ENCODE results near the gene HSD11B1. TPM values are rescaled to one million over a fixed set of nuclear protein-coding genes. Genes with fewer than 3 reads are reported as not detected.
A peak's percentile ranks its signal among the peaks of the same experiment; 100 is the strongest.

HSD11B1 gene
- total RNA-seq, 1 donor from 2014 or later = 1.6 TPM

DNA sequence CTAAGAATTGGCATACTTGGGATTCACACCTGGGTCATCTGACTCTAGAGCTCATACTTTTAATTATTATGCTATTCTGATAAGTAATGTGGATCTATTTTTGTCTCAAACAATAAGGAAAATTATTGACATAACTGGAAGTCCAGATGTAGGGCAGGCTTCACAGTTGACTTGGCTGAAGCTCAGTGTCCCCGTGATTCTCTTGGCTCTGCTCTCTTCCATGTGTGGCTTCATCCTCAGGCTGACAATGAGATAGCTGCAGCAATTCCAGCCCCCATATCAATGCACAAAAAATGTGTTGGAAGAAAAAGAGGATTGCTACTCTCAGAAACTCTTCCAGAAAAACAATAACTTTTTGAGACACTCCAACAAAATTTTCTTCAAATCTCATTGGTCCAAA is 23.8 kb downstream of the HSD11B1 start:
- no peak for DNase-seq

DNA sequence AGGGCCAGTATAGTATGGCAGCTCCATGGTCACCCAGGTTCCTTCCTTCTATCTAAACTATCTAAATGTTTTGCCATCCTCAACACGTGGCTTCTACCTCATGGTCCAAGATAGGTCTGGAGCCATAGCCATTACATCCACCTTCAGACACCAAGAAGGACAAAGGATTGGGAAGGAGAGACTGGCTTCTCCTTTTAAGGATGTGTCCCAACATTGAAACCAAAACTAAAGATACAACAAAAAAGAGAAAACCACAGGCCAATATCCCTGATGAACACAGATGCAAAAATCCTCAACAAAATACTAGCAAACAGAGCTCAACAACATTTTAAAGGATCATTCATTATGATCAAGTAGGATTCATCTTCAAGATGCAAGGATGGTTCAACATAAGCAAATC is 24.8 kb downstream of the HSD11B1 start:
- no peak for DNase-seq

DNA sequence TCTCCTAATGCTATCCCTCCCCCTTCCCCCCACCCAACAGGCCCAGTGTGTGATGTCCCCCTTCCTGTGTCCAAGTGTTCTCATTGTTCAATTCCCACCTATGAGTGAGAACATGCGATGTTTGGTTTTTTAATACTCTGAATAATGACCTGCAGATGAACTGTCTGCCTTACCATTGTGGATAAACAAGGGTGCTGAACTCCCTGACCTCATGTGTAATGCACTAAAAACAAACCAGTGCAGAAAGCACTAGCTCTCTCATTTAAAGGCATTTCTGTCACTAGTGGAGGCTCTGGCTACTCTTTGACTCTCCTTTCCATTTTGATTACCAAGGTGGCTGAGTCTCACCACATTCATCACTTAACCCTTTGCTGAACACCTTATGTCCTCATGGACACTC is 28.1 kb downstream of the HSD11B1 start:
- DNase-seq = no peak

DNA sequence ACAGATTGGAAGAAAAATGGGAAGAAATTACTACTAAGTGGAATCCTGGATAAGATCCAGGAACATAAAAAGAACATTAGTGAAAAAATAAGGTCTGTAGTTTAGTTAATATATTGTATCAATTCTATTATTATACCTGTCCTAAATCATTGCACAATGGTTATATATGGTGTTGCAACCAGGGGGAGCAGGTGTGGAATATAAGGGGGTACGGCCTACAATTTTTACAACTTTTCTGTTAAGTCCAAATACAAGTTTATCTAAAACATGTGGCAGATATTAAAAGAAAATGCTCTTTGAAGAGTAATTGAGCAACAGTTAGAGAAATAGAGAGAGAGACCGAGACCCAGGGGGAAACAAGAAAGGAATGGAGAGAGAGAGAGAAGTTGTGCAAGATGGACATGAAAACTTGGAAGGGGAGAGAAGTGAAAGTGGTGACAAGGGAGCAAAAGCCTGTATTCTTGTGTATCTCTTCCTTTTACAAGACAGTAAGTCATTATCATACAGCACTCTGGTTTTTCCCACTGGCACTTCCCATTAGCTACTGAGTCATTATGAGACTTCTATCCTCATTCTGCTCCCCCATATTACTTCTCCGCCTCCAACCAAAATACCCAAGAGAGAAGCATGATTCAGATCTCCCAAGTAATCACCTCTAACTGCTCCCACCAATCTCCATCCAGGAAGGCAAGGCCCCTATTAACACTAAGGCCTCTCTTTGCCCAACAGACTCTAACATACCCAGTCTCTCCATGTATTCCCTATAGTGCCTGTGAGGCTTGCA is 29.0 kb downstream of the HSD11B1 start:
- no peak for DNase-seq

DNA sequence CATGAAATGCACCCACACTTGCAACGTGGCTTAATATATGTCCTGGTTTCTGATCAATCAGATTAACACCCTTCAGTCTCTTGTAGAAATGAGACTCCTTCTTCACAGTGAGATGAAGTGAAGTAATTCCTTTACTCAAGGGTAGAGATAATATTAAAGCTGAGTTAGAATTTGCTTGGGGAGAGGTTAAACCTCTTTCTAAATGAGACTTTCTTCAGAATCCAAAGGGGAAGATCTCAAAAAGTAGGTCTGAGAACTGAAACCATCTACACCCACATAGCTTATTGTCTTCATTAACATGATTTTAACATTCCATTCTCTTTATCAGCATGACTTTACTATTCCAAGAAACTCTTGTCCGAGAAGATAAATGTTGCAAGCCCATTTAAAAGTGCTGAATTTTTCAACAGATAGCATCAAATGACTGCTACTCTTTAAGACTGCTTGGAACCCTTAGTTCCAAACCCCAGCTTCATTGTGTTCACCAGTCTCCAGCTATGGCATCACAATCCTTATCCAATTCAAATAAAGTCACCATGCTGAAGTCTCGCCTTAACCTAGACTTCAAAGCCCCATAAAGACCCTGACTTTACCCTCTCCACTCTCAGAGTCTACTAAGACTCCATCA is 32.0 kb downstream of the HSD11B1 start:
- no peak for DNase-seq

DNA sequence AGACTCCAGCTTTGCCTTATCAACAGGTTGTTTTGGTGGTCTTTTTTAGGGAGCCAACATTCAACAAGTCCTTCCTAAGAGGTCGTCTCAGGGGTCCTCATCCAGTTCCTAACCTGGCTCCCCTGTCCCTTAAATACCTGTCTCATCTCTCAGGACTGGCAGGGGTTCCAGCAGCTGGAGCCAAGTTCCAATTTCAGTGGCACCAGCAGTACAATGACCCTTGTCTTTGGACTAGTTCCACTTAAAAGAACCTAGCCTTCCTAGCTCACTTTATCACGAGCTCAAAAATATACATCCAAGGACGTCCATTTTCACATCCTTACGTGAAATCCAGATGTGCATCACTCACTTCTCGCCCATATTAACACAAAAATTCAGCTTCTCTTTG is 32.5 kb downstream of the HSD11B1 start:
- no peak for DNase-seq

DNA sequence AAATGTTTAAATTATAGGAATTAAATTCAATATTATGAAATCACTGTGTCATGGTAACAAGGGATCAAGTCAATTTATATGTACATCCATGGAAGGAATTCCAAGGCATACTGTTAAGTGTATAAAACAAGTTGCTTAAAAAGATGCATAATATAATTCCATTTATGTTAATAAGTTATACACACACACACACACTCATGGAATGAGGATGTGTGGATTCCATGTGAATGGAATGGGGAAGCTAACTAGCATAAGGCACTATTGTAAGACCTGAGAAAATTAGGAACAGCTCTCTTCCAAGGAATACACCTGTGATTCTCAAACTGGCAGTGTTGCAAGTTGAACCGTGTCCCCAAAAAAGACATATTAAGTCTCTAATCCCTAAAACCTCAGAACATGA is 33.6 kb downstream of the HSD11B1 start:
- DNase-seq = no peak

DNA sequence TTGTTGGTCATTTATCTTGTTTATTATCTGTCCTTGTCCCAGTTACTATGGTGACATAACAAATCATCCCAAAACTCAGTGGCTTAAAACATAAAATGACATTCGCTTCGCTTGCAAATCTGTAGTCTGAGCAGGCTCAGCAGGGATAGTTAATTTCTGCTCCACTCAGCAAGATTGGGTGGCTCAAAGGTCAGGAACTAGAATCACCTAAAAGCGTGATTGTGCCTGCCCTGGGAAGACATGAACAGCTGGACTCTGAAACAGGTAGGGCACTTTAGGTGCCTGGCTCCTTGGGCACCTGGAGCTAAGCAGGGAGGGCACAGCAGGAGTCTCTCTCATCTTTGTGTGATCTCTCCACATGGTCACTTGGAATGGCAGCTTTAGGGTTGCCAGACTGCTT is 36.5 kb downstream of the HSD11B1 start:
- DNase-seq = no peak

DNA sequence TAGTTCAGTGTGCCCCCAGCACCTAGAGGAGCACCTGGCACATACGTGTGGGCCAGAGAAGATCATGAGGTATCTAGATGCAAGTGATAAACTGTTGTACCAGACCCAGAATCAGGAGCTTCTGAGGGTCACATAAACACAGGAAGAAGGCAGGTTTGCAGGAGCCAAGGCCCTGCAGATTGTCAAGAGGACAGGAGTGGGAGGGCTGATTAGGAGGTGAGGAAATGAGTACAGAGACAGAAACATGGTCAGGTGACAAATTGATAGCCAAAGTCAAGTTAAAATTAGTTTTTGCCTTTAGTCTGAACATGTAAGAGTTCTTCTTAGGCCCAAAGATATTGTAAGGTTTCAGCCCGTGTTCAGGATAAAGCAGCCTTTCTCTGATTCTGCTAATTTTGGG is 37.2 kb downstream of the HSD11B1 start:
- DNase-seq = no peak

DNA sequence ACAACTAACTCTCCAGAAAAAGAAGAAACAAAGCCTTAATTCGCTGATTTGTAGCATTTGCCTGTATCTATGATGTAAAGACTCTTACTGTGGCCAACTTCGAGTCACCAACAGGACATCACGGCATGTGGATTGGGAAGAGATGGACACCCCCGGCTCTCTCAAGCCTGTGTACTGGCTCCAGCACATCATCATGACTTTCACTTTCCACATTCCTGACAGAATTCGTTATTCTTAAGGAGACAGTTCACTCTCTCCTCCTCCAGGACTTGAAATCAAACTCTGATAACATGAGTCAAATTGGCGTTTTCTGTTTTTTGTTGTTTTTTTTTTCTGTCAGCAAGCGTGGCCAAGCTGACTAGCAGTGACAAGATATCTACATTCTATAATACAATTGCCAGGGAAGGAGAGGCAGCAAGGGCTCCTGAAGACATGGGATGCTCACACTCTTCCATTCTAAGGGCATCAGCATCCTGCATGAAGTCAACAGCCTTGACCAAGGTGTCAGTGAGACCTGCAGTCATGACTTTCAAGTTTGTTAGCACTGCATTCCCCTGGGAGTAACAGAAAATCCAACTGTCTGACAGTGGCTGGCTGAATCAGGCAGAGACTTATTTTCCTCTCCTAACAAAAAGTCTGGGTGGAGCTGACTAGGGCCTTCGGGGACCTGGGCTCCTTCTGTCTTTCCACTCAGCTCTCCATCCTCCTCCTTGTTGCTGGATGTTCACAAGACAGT is 37.9 kb downstream of the HSD11B1 start:
- no peak for DNase-seq

DNA sequence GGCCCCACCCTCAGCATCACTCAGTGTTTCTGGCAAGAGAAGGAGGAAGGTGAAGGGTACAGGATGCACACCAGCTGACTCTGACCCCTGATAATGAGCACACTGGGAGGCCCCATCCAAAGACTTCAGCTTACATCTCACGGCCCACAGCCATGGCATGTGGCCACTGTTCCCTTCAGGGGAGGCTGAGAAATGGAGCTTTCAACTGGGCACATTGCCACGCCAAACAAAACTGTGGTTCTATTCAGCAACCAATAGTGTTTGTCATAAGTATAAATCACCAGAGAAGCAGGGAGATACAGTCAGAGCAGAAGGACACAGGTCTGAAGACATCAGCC is 38.5 kb downstream of the HSD11B1 start:
- no peak for DNase-seq

DNA sequence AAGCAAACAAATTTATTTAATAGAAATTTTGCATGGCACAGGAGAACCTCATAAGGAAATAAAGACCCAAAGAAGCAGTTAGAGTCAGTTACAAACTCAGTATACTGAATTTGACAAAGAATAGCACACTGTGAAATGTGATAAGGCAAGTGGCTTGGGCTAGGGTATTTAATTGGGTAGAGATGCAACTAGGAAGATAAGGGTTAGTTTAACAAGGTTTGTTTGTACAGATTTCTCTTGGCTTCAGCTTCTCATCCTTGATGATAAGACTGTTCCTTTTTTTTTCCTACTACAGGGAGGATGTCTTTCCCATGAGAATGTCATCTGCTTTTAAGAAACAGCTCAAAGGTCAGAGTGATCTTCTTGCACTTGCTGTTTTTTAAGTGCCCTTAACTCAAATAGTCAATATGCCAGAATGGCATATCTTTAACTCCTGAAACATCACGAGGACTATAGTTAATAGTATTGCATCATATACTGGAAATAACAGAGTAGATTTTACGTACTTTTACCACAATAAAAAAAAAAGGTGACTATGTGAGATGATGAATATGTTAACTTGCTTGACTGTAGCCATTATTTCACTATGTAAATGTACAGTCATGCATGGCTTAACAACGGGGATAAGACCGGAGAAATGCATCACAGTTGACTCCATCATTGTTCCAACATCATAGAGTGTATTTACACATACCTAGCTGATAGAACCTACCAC is 42.0 kb downstream of the HSD11B1 start:
- DNase-seq = no peak

DNA sequence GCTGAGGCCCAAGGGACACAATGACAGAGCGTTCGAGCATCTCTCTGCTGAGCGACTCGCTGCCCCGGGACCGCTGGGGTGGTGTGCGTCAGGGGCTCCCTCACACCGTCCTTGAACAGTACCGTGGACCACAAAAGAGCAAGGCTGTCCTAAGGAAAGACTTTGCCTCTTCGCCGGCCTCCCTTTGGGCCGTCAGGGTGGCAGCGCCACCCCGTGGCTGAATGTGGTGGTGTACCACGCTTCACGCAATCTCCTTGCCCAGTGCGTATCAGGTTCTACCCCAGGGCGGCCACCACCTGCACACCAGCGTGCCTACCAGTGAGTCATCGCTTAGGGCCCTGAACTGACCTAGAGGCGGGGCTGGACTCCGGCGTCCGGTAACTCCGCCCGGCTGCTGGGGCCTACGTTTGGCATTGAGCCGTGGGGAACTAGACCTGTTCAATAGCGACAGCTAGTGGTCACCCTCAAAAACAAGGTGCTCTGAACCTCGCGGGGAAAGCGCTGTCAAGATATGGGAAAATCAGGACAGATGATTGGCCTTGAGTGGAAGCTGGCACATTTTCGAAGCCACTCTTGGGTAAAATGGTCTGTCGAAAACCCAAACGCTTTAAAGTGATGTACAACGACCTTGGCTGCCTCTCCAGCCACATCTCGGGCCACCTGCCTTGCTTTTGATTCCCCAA is 43.1 kb downstream of the HSD11B1 start:
- DNase-seq = peak; percentile 39

DNA sequence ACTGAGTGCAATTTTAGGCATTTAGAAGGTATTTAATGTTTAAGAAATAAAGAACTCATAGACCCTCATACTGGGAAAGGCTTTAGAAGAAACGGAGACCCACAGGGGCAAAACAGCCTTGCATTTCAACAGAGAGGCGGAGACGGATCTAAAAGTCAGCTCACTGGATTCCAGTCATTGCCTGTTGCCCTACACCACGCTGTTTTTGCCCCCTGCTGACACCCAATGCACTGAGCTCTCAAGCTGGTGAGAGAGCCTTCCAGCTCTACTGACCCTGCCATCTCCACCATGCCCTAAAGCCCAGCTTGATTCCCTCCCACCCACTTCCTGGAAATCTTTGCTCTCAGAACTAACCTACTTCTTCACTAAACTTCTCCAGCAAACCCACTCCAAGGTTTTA is 44.0 kb downstream of the HSD11B1 start:
- no peak for DNase-seq

DNA sequence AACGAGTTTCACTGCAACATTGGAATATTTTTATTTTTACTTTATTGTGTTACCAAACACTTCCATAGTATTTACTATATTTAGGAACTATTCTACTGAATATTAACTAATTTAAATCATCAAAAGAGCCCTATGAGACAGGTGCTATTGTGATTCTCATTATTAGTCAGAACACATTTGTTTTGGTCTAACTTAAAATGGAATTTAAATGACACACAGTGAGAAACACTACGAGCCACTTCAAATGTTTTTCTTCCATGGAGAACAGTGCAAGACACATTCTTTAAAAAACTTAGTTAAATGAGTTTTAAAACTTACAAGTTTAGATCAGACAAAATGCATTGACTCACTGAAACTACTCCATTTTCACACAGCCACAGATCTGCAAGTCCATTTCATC is 44.6 kb downstream of the HSD11B1 start:
- DNase-seq = no peak

DNA sequence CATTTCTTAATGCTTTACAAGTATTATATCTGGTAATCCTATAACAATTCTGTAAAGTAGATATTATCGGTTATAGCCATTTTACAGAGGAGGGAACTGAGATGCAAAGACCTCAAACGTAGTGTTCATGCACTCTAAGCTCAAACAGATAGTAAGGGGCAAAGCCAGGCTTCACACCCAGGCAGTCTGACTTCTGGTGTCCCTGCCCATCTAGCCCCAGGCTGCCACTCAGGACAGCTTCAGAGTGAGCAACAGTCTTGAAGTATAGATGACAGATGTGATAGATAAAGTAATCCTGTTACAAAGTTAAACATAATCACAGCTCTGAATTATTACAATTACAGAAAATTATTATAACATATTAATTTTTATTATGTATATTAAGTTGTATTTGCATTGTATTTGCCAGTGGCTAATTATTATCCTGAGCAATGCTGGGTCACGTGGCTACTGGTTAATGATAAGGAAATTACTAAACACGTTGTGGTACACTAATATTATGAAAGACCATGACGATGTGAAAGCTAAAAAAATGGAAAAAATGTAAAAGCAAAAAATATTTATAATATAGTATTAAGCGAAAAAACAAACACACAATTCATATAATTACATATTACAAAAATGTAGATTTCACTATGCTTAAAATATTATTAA is 45.2 kb downstream of the HSD11B1 start:
- no peak for DNase-seq

DNA sequence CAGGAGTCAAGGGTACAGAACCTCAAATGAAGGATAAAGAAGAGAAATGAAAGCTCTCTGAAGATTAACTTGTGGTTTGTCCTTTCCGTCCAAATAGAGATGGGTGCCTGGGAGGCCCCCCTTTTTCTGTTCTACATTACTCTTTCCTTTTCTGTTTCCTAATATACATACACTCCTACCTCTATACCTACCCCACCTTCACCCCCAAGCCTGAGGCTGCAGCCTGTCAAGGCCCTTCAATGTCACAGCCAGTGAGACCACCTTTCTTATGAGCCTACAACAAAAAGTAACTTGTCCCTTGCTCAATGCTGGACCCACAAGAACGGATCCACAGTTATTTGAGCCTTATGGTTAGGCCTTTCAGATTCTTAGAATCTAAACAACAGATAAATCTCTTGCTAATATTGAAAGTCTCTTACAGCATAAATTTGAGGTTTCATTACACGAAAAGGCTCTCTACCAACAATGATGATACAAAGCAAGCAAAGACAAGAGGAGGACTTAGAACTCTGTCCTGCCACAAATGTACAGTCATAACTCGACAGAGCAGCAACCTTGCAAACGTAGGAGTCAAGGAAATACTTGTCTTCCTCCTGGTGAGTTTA is 47.1 kb downstream of the HSD11B1 start:
- DNase-seq = no peak

DNA sequence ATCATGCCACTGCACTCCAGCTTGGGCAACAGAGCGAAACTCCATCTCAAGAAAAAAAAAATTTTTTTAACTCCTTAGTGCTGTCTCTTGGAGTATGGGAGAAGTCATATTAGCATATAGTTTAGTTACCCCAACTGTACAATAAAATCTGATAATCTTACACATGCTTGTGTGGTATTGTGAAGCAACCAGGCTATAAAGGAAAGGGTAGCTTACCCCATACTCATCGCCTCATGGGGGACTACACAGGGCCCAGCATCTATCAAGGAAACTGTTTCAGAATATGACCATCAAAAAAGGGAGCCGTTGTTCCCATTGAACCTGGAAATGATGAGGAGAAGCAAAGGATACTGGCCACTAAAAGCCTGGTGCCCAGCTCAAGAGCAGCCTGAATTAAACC is 48.2 kb downstream of the HSD11B1 start:
- no peak for DNase-seq

DNA sequence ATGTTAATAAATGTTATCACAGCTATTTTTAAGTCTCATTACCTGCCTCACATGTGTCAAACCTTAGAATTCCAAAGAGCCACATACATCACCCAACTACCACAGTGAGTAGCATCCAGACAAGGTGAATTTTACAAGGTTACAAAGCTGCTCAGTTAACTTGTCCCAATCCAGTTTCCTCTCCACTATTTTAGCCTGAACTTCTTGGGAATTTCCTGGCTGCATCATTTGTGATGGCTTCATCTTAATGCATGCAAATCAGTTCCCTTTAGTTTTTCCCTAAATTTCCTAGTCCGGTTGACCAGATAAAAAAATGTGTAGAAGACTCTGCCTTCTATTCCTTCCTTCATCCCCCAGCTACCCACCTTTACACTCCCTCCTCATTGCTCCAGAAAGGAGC is 50.6 kb downstream of the HSD11B1 start:
- no peak for DNase-seq

DNA sequence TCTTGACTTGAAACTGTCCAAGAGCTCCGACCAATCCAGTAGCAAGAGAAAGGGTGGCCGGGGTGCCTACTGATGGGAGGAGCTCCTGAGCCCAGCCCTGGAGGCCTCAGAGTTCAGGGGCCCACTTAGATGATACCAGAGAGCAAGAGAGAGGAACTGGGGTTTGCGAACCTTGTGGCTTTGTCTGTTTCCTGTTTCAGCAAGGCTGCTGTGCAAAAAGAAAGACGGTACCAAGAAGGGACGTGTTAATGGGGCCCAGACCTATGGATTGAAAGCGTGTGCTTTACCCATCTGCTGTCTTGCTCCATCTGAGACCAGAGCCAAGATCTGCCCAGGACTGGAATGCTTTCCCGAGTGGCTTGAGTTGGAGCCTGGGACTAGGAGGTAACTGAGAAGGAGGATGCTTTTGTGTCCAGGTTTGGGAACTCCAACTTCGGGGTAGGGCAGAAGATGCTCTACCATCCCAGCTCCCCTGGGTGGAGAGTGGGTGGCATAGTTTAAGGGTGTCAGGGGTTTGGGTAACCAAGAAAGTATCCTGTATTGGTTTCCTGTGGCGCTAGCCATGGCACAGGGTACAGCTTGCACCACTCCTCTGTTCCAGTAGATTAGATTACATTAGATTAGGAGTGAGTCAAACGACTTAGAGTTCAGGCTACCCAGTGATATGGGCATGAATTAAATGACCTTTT is 51.4 kb downstream of the HSD11B1 start, which contains the start of gene TRAF3IP3:
TRAF3IP3 (plus strand) TSS at position 128 of the 689 bp plus-strand sequence. CDS start 3,987 bp downstream, outside the sequence.
- DNase-seq = no peak

Measured in skin of body (tissue), 2 donors.